Measurements from ENCODE around the gene PPWD1. TPM values are rescaled to one million over a fixed set of nuclear protein-coding genes. Genes with fewer than 3 reads are reported as not detected.
A peak's percentile ranks its signal among the peaks of the same experiment; 100 is the strongest.
"Not testable (repeated sequence)": the region's sequence is repeated elsewhere in the genome, so short reads cannot be mapped to it uniquely, and the experiment has no call there.

Gene PPWD1
- polyA plus RNA-seq, 1 donor from 2014 or later = 121 TPM

GRCh38 chr5:65611524-65611923 is 48.4 kb downstream of the PPWD1 start:
- Histone ChIP-seq H3K4me2 (ENCODE audit: low read length) (no peak overlapping the region), H3K27me3 (ENCODE audit: insufficient read depth, low read depth, low read length) (no peaks in the 10 kb centered on the region), H2AFZ (ENCODE audit: low read depth, low read length) (no peak overlapping the region), H3K9me2 (ENCODE audit: insufficient read depth, low read length) (no peaks in the 10 kb centered on the region), H3K27ac (ENCODE audit: low read length) (no peak overlapping the region), H3K36me3 (ENCODE audit: insufficient read depth, low read length) (peaks cover 10% of the 10 kb centered on the region), H3K9ac (ENCODE audit: low read length) (no peak overlapping the region), H3K9me3 (ENCODE audit: low read length) (no peaks in the 10 kb centered on the region), H4K20me1 (ENCODE audit: insufficient read depth) (no peaks in the 10 kb centered on the region), H3F3A (ENCODE audit: insufficient read depth, low read length, poor library complexity, severe bottlenecking) (no peaks in the 10 kb centered on the region), H3K4me3 (ENCODE audit: low read length) (no peak overlapping the region), H3K79me2 (replicated peaks; ENCODE audit: insufficient read depth, low read length) (peaks cover 5% of the 10 kb centered on the region)
- no peak for TF ChIP-seq MXI1 (conservative IDR thresholded peaks at IDR 0.05; ENCODE audit: poor library complexity, severe bottlenecking)
- TF ChIP-seq EZH2 (IDR thresholded peaks at IDR 0.05; ENCODE audit: borderline replicate concordance, insufficient read depth, low read length, poor library complexity, severe bottlenecking) = no peak

GRCh38 chr5:65612298-65612907 is 49.3 kb downstream of the PPWD1 start:
- Histone ChIP-seq H3K4me3 (ENCODE audit: low read length) (no peak overlapping the region), H3K9ac (ENCODE audit: low read length) (no peak overlapping the region), H3K79me2 (replicated peaks; ENCODE audit: insufficient read depth, low read length) (peaks cover 5% of the 10 kb centered on the region), H3K27me3 (ENCODE audit: insufficient read depth, low read depth, low read length) (no peaks in the 10 kb centered on the region), H4K20me1 (ENCODE audit: insufficient read depth) (no peaks in the 10 kb centered on the region), H3K27ac (ENCODE audit: low read length) (no peak overlapping the region), H3K36me3 (ENCODE audit: insufficient read depth, low read length) (peaks cover 10% of the 10 kb centered on the region), H3K9me2 (ENCODE audit: insufficient read depth, low read length) (no peaks in the 10 kb centered on the region), H3K9me3 (ENCODE audit: low read length) (no peaks in the 10 kb centered on the region), H3F3A (ENCODE audit: insufficient read depth, low read length, poor library complexity, severe bottlenecking) (no peaks in the 10 kb centered on the region), H2AFZ (ENCODE audit: low read depth, low read length) (no peak overlapping the region), H3K4me2 (ENCODE audit: low read length) (no peak overlapping the region)
- TF ChIP-seq EZH2 (IDR thresholded peaks at IDR 0.05; ENCODE audit: borderline replicate concordance, insufficient read depth, low read length, poor library complexity, severe bottlenecking) (no peak), TAF1 (IDR thresholded peaks at IDR 0.05; ENCODE audit: low read depth) (no peak), EP300 (conservative IDR thresholded peaks at IDR 0.05; ENCODE audit: poor library complexity, severe bottlenecking) (no peak), SMC3 (conservative IDR thresholded peaks at IDR 0.05; ENCODE audit: poor library complexity) (no peak)

GRCh38 chr5:65620021-65620420 is 56.9 kb downstream of the PPWD1 start:
- no peak overlapping the region for H3K4me2 ChIP-seq (ENCODE audit: low read length)
- no peaks in the 10 kb centered on the region for H3F3A ChIP-seq (ENCODE audit: insufficient read depth, low read length, poor library complexity, severe bottlenecking)
- H3K27me3 ChIP-seq (ENCODE audit: insufficient read depth, low read depth, low read length) = no peaks in the 10 kb centered on the region
- H3K9ac ChIP-seq (ENCODE audit: low read length) = no peak overlapping the region
- TF ChIP-seq EP300 (conservative IDR thresholded peaks at IDR 0.05; ENCODE audit: poor library complexity, severe bottlenecking) = no peak
- no peak for TF ChIP-seq POLR2AphosphoS5 (IDR thresholded peaks at IDR 0.05)
- TF ChIP-seq CTCF (IDR thresholded peaks at IDR 0.05; ENCODE audit: poor library complexity, severe bottlenecking) = no peak
- no peak for TF ChIP-seq SMC3 (conservative IDR thresholded peaks at IDR 0.05; ENCODE audit: poor library complexity)
- TF ChIP-seq TAF1 (IDR thresholded peaks at IDR 0.05; ENCODE audit: low read depth) = no peak
- no peak for TF ChIP-seq MXI1 (conservative IDR thresholded peaks at IDR 0.05; ENCODE audit: poor library complexity, severe bottlenecking)
- no peak for TF ChIP-seq RAD21 (conservative IDR thresholded peaks at IDR 0.05)
- no peak for TF ChIP-seq EZH2 (IDR thresholded peaks at IDR 0.05; ENCODE audit: borderline replicate concordance, insufficient read depth, low read length, poor library complexity, severe bottlenecking)
- TF ChIP-seq REST (IDR thresholded peaks at IDR 0.05; ENCODE audit: borderline replicate concordance) = no peak
- H3K36me3 ChIP-seq (ENCODE audit: insufficient read depth, low read length) = no peaks in the 10 kb centered on the region
- no peak overlapping the region for H3K4me3 ChIP-seq (ENCODE audit: low read length)
- H3K9me3 ChIP-seq (ENCODE audit: low read length) = no peaks in the 10 kb centered on the region
- peaks cover 65% of the 10 kb centered on the region for H3K79me2 ChIP-seq (replicated peaks; ENCODE audit: insufficient read depth, low read length)
- H3K9me2 ChIP-seq (ENCODE audit: insufficient read depth, low read length) = no peaks in the 10 kb centered on the region
- H2AFZ ChIP-seq (ENCODE audit: low read depth, low read length) = no peak overlapping the region
- H4K20me1 ChIP-seq (ENCODE audit: insufficient read depth) = no peaks in the 10 kb centered on the region
- H3K27ac ChIP-seq (ENCODE audit: low read length) = no peak overlapping the region

DNA sequence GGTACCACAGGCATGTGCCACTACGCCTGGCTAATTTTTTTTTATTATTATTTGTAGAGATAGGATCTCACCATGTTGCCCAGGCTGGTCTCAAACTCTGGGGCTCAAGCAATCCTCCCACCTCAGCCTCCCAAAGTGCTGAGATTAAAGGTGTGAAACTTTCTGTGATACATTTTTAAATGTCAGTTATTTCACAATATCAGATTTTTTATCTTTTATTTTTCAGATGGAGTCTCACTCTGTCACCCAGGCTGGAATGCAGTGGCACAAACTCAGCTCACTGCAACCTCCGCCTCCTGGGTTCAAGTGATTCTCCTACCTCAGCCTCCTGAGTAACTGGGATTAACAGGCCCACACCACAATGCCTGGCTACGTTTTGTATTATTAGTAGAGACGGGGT is 58.9 kb downstream of the PPWD1 start:
- H3K79me2 ChIP-seq (replicated peaks; ENCODE audit: insufficient read depth, low read length) = peaks cover 78% of the 10 kb centered on the region
- not testable (repeated sequence) for H3K9me3 ChIP-seq (ENCODE audit: low read length); H3K27ac ChIP-seq (ENCODE audit: low read length); H2AFZ ChIP-seq (ENCODE audit: low read depth, low read length); H3K9ac ChIP-seq (ENCODE audit: low read length); H3K36me3 ChIP-seq (ENCODE audit: insufficient read depth, low read length); H3K27me3 ChIP-seq (ENCODE audit: insufficient read depth, low read depth, low read length); H4K20me1 ChIP-seq (ENCODE audit: insufficient read depth); H3F3A ChIP-seq (ENCODE audit: insufficient read depth, low read length, poor library complexity, severe bottlenecking); H3K9me2 ChIP-seq (ENCODE audit: insufficient read depth, low read length); H3K4me2 ChIP-seq (ENCODE audit: low read length)
- peak overlapping the region; percentile 98 for H3K4me3 ChIP-seq (ENCODE audit: low read length)

Measured in neural cell (in vitro differentiated cells).